Esophagus squamous epithelium (tissue), 4 donors: ENCODE measurements around the gene PHIP.

Experiments
- CTCF ChIP-seq, 6 experiments: fragments of 450-650 bp in 4 of 6; fragments of 200-600 bp in 2 of 6; sonication (generic) in 2 of 6; IDR thresholded peaks; one replicate each; pipeline ENCODE4 v1.5.1; 2016 to 2019; ENCODE audit warnings: antibody characterized with exemption in 6 of 6, mild to moderate bottlenecking in 4 of 6, moderate library complexity in 4 of 6
- POLR2A ChIP-seq, 4 donors: fragments of 450-650 bp; IDR thresholded peaks; one replicate each; pipeline ENCODE4 v1.6.1; 2017; ENCODE audit warnings: antibody characterized with exemption in 4 of 4, mild to moderate bottlenecking in 4 of 4, moderate library complexity in 3 of 4

DNA sequence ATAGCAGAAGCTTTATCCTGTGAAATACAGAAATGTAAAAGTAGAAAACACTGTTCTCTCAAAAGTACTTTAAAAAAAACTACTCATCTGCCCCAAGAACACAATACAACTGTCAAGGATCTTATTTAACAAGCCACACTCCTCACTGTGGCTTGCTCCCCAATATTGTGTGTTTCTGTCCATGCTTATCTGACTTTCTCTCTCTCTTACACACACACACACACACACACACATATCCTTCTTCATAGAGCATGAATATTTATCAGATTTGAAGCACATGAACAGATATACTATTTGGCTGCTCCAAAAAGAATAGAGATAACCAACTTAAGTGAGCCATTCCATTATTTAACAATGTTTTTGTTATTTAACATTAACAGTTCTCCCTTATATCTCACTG is 3.6 kb upstream of the PHIP start:
- TF ChIP-seq POLR2A (IDR thresholded peaks at IDR 0.05) (no peak), CTCF (IDR thresholded peaks at IDR 0.05) (no peak)
